GM12878 (cell line): ENCODE results near the gene TUT4. TPM values are rescaled to one million over a fixed set of nuclear protein-coding genes. Genes with fewer than 3 reads are reported as not detected.

Experiments used
- ATAC-seq: fragments of 200-7000 bp; cut with Tn5 transposase; 3 replicates; pipeline ENCODE4 v1.9.1; 2020; ENCODE audit warnings: mild to moderate bottlenecking, moderate library complexity
- BruUV-seq: library from RNA; stranded (reverse); fragments of 400-500 nt; replicated peaks from 2 replicates; lab custom pipeline; 2021; lab: Mats Ljungman, UMichigan
- CTCF ChIA-PET: fragments of 300-600 bp; sonication (Branson Sonifier 250); formaldehyde crosslinking; extraction: SDS; loops from one replicate; lab custom pipeline; 2021; ENCODE audit warnings: inconsistent platforms; lab: Yijun Ruan, JAX
- POLR2A ChIA-PET: fragments of 350-600 bp; formaldehyde crosslinking; extraction: SDS; loops from one replicate; lab custom pipeline; 2021; ENCODE audit warnings: inconsistent platforms; lab: Charles Lee
- RAD21 ChIA-PET: fragments of 300-600 bp; sonication (Branson Sonifier 250); formaldehyde crosslinking; loops from one replicate; lab custom pipeline; 2023; ENCODE audit warnings: antibody characterized with exemption; ENCODE audit not compliant: unreplicated experiment; lab: Charles Lee
- SMC1A ChIA-PET: fragments of 300-600 bp; sonication (Branson Sonifier 250); formaldehyde crosslinking; loops from one replicate; lab custom pipeline; 2023; ENCODE audit not compliant: unreplicated experiment, uncharacterized antibody; lab: Charles Lee
- DNase-seq: peaks from one replicate; pipeline ENCODE4 v3.0.0-alpha.2; 2011; ENCODE audit warnings: low read depth, low spot score
- FAIRE-seq: peaks from 3 replicates; lab custom pipeline; 2011; peaks lifted over from hg19 to GRCh38; lab: Jason Lieb, UNC
- H2AFZ ChIP-seq: 2 replicates; pipeline ENCODE4 v1.6.0; 2011; ENCODE audit warnings: low read depth, low read length, control low read depth; ENCODE audit not compliant: control insufficient read depth
- H3K27ac ChIP-seq: 2 replicates; pipeline ENCODE4 v1.5.1; 2011; ENCODE audit warnings: control low read depth; ENCODE audit not compliant: control insufficient read depth, insufficient read depth
- H3K27me3 ChIP-seq, 2 experiments: replicated peaks in 1 of 2; 2 replicates each; pipeline versions ENCODE4 v1.6.0 to v1.6.1; 2011; ENCODE audit warnings: low read length in 1 of 2; ENCODE audit not compliant: control insufficient read depth in 2 of 2, insufficient read depth in 2 of 2
- H3K36me3 ChIP-seq, 2 experiments: 2 replicates each; pipeline ENCODE4 v1.5.1; 2011; ENCODE audit warnings: low read length in 1 of 2; ENCODE audit not compliant: control insufficient read depth in 2 of 2, insufficient read depth in 2 of 2
- H3K4me1 ChIP-seq: 2 replicates; pipeline ENCODE4 v1.6.1; 2011; ENCODE audit warnings: mild to moderate bottlenecking, low read length, moderate library complexity, mixed read lengths; ENCODE audit not compliant: control insufficient read depth, insufficient read depth
- H3K4me2 ChIP-seq: 2 replicates; pipeline ENCODE4 v1.6.0; 2011; ENCODE audit warnings: control low read depth; ENCODE audit not compliant: control insufficient read depth, insufficient read depth
- H3K4me3 ChIP-seq: fragments of 200-600 bp; sonication (generic); 2 replicates; pipeline ENCODE4 v1.5.1; 2016
- H3K79me2 ChIP-seq: 2 replicates; pipeline ENCODE4 v1.6.0; 2011; ENCODE audit warnings: low read length; ENCODE audit not compliant: control insufficient read depth, insufficient read depth
- H3K9ac ChIP-seq: 2 replicates; pipeline ENCODE4 v1.8.0; 2011; ENCODE audit warnings: low read length, control low read depth, mixed read lengths; ENCODE audit not compliant: control insufficient read depth, insufficient read depth
- H3K9me3 ChIP-seq: replicated peaks from 3 replicates; pipeline ENCODE4 v1.5.1; 2011; ENCODE audit warnings: mild to moderate bottlenecking, low read length; ENCODE audit not compliant: control insufficient read depth, insufficient read depth
- H4K20me1 ChIP-seq: 2 replicates; pipeline ENCODE4 v1.6.0; 2011; ENCODE audit not compliant: control insufficient read depth, insufficient read depth
- CEBPZ ChIP-seq: fragments of 150-350 bp; IDR thresholded peaks from 2 replicates; pipeline ENCODE4 v1.6.1; 2016; ENCODE audit warnings: low read depth, low read length
- JUNB ChIP-seq: IDR thresholded peaks from 2 replicates; pipeline ENCODE4 v1.6.1; 2016; ENCODE audit warnings: antibody characterized with exemption, mild to moderate bottlenecking
- KDM1A ChIP-seq: fragments of 200-600 bp; sonication (generic); IDR thresholded peaks from 2 replicates; pipeline ENCODE4 v1.6.1; 2016; ENCODE audit warnings: borderline replicate concordance
- WGBS: methylation state at CpG from one replicate; pipeline ENCODE4 v1.1.6; 2016; ENCODE audit warnings: low lambda C conversion rate; ENCODE audit not compliant: insufficient replicate concordance, insufficient coverage; ENCODE audit errors: missing lambda C conversion rate; 5-methylcytosine and 5-hydroxymethylcytosine counted together
- in situ Hi-C: fragments of 300-500 bp; cut with MboI; formaldehyde crosslinking; loops from 9 replicates; pipeline ENCODE4 v1.14.3; 2018; ENCODE audit warnings: mixed read lengths
- intact Hi-C: fragments of 100-400 bp; cut with micrococcal nuclease; formaldehyde crosslinking; loops from one replicate; pipeline ENCODE4 v1.14.2; 2022; ENCODE audit not compliant: unreplicated experiment
- polyA plus RNA-seq, 11 experiments: library from polyadenylated mRNA; depleted of rRNA in 4 of 11; unstranded in 6 of 11; stranded (reverse) in 5 of 11; fragments of >200 nt; fragmentation: Nextera tagmentation in 4 of 11; fragmentation: Illumina TruSeq in 1 of 11; extraction: Ambion mirVana in 4 of 11; extraction: Trizol in 1 of 11; gene quantifications; 1 replicate in 1 of 11; 2 replicates in 10 of 11; pipeline versions ENCODE4 v1.2.1 to v1.2.3, GENCODE V29; 2011 to 2016; ENCODE audit warnings: inconsistent platforms in 2 of 11, missing spikeins in 2 of 11, low read depth in 1 of 11
- total RNA-seq, 4 experiments: library from RNA; depleted of rRNA in 3 of 4; stranded (reverse); fragments of >200 nt in 3 of 4; fragmentation: Illumina TruSeq in 1 of 4; extraction: Trizol in 1 of 4; gene quantifications; 2 replicates each; pipeline versions ENCODE4 v1.2.1 to v1.2.3, GENCODE V29; 2013 to 2021

The TUT4 gene
- total and polyA plus RNA-seq, 10 of the 15 experiments (the other 5 are each of a cell fraction or from before 2014, with no cell fraction given): 9.4 to 40.7 (median 27.6) TPM

GRCh38 chr1:52520148-52520547 lies 32.7 kb downstream of the TUT4 start:
- CTCF ChIA-PET: interaction anchor here (1.2 kb wide), 1 partner anchor 51 kb away, joined by 3 read pairs; no protein-coding TSS in a partner anchor
- no TSS peak for BruUV-seq

More at GRCh38 chr1:52520148-52520547, 32.7 kb downstream of the TUT4 start:
- DNase-seq (no peak), ATAC-seq (peak; percentile 84), FAIRE-seq (no peak)
- POLR2A ChIA-PET: interaction anchor here (1.0 kb wide), 1 partner anchor 10 kb away, joined by 3 read pairs; no protein-coding TSS in a partner anchor
- peak; percentile 50 for TF ChIP-seq JUNB
- no peak for TF ChIP-seq CEBPZ
- TF ChIP-seq KDM1A: no peak
- peaks cover 0 to 3% of the 10 kb centered on the region in 2 experiments; a peak in 1 of 4 replicates for H3K36me3 ChIP-seq
- H3K9me3 ChIP-seq: no peaks in the 10 kb centered on the region
- no peaks in the 10 kb centered on the region for H4K20me1 ChIP-seq
- H2AFZ ChIP-seq: no peak overlapping the region
- H3K4me1 ChIP-seq: peaks cover 6% of the 10 kb centered on the region
- intact Hi-C loops: no loop called here
- H3K4me3 ChIP-seq: no peak overlapping the region
- no peak overlapping the region for H3K4me2 ChIP-seq
- in situ Hi-C loops: no loop called here
- SMC1A ChIA-PET: interaction anchor here (1.6 kb wide), 1 partner anchor 28 kb away, joined by 3 read pairs; no protein-coding TSS in a partner anchor
- H3K9ac ChIP-seq: no peak overlapping the region
- RAD21 ChIA-PET: no interaction called here
- H3K27me3 ChIP-seq: no peaks in the 10 kb centered on the region
- H3K27ac ChIP-seq: no peak overlapping the region
- WGBS: 44% methylated on average over 2 of the region's 2 CpGs
- no peaks in the 10 kb centered on the region for H3K79me2 ChIP-seq
